ENCODE results near the gene GMPR.

The GMPR gene

GRCh38 chr6:16295060-16295459 lies 56.7 kb downstream of the GMPR start:
- FAIRE-seq (no peak), DNase-seq (ENCODE audit: insufficient read length, low spot score) (no peak)
- TF ChIP-seq CTCF (IDR thresholded peaks at IDR 0.05; ENCODE audit: insufficient read depth, missing control alignments): no peak

DNA sequence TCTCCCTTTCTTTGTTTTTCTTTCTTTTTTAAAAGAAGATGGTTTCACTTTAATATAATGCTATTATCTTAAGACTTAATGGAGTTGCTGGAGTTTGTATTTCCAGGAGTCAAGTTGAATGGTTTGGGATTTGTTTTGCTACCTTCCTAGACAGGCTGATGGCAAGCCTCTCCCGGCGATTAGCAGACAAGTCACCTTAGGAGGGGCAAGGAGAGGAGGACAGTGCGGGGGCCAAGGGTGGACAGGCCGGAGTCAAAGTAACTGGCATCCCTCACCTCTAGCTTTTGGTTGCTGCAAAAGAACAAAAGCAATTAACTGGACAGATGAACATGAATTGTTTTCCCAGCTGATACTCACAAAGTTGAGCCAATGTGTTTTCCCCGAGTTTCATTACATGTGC lies 57.1 kb downstream of the GMPR start:
- no peak for FAIRE-seq
- DNase-seq (ENCODE audit: insufficient read length, low spot score): no peak
- no peak for TF ChIP-seq CTCF (IDR thresholded peaks at IDR 0.05; ENCODE audit: insufficient read depth, missing control alignments)

GRCh38 chr6:16296061-16296670 lies 57.8 kb downstream of the GMPR start:
- no peak for TF ChIP-seq CTCF (IDR thresholded peaks at IDR 0.05; ENCODE audit: insufficient read depth, missing control alignments)
- DNase-seq (ENCODE audit: insufficient read length, low spot score): no peak
- FAIRE-seq: no peak

DNA sequence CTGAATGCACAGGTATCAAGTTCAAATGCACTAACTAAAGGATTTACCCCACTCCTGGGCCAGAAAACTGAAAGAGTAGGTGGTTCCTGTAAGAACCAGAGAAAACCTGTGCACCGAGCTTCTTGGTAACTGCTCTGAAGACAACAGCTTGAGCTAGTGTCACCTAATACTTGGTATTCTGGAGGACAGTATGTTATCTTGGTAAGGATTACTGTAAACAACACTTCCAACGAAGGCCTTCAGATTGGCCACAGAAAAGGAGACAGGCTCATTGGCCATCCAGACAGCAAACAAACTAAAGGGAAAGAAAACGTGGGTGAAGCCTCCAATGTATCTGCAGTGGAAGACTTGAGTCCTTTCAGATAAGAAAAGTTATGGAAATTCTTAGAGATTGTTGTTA lies 61.5 kb downstream of the GMPR start:
- DNase-seq (ENCODE audit: insufficient read length, low spot score): no peak
- no peak for TF ChIP-seq CTCF (IDR thresholded peaks at IDR 0.05; ENCODE audit: insufficient read depth, missing control alignments)
- no peak for FAIRE-seq

DNA sequence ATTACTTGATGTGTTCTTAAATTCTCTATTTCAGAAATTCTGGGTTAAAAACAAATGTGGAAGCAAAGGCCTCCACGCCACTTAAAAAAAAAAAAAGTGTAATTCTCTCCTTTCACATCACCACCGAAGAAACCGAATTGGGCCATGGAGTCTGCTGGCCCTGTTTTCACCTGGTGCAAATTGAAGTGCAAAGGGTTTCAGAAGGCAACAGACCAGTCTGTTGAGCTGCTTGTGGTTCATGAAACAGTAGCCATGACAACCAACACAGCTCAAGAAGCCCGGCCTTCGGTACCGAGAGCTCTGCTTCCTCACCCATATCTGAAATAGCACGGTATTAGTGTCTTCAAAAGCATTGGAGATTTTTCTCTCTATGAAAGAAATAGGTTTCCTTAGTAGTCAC lies 63.1 kb downstream of the GMPR start:
- no peak for TF ChIP-seq CTCF (IDR thresholded peaks at IDR 0.05; ENCODE audit: insufficient read depth, missing control alignments)
- FAIRE-seq: no peak
- no peak for DNase-seq (ENCODE audit: insufficient read length, low spot score)

GRCh38 chr6:16302721-16303552 lies 64.5 kb downstream of the GMPR start:
- DNase-seq (ENCODE audit: insufficient read length, low spot score) (no peak), FAIRE-seq (no peak)
- TF ChIP-seq CTCF (IDR thresholded peaks at IDR 0.05; ENCODE audit: insufficient read depth, missing control alignments): no peak

DNA sequence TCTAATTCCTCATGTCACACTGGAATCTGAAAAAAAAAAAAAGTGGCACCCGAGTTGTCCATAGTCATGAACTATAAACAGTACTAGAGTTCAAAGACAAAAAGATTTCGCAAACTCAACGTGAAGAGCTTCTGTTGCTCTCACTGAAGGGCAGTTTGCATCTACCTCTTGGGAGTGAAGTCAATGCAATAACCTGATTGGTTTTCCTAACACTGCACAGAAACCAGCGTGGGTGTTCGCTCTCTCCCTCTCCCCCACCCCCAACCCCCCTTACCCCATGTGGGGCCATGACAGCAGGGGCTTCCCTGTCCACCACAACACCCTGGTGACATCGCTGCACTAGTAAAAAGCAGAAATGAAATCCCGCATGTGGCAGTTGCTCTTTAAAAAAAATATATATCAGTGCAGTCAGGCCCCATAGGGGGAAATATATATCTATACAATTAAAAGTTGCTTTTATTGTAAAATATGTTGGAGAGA lies 66.9 kb downstream of the GMPR start:
- no peak for TF ChIP-seq CTCF (IDR thresholded peaks at IDR 0.05; ENCODE audit: insufficient read depth, missing control alignments)
- FAIRE-seq (no peak), DNase-seq (ENCODE audit: insufficient read length, low spot score) (no peak)
